NK-92 (cell line): ENCODE data around the gene IFNA7.
"Not testable (repeated sequence)": the region's sequence is repeated elsewhere in the genome, so short reads cannot be mapped to it uniquely, and the experiment has no call there.

Experiments used
- DNase-seq: peaks from one replicate; lab custom pipeline; 2025; ENCODE audit not compliant: unreplicated experiment; lab: John Stamatoyannopoulos, UW

Gene IFNA7

DNA sequence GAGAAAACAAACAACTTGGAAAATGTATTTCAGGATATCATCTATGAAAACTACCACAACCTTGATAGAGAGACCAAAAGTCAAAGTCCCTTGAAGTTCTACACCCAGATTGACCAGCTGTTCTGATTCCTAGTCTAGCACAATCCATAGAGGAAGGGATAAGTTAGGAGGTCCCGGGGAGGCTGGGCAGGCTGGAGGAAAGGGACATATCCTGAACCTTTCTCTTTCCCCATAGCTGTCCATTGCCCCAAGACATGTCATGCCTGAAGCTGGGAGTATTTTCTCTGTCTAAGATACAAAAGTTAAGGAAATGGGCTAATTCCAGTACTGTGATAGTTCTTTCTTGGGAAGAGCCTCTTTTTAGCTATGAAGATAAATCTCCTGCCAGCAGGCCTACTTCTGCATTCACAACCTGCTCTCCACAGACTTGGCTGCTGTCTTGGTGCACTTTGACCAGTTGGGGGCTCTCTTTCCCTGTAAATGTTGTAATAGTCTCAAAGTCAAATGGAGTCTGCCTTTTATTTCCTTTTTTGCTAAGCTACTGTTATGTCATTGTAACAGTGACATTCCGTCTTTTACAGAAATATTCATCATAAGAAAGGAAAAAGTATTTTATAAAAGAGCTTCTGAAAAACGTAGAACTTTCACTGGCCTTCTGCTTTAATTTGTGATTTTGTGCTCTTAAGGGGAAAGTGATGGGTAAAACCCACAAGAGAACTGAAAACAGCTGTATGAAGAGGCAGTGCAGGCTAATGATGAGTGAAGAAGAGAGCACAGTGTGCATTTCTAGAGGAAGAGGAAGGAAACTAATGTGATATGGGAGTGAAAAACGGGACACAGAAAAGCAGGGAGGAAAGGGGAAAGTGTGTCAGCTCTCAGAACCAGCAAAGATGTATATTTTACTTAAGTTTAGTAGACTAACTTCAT is 18.9 kb downstream of the IFNA7 start:
- DNase-seq, result not testable (repeated sequence)

GRCh38 chr9:21174671-21175070 is 27.3 kb downstream of the IFNA7 start:
- no peak for DNase-seq

- DNase-seq, result no peak
Measured at GRCh38 chr9:21172156-21172555, 29.8 kb downstream of the IFNA7 start.

- DNase-seq, result no peak
Measured at GRCh38 chr9:21171351-21171750, 30.7 kb downstream of the IFNA7 start.

GRCh38 chr9:21166560-21166959 is 35.4 kb downstream of the IFNA7 start, which contains the start of gene IFNA21:
Gene IFNA21 (minus strand): TSS chr9:21166660. CDS start chr9:21166612, 48 bp downstream.
- DNase-seq, result not testable (repeated sequence)

- DNase-seq, result no peak
Measured at GRCh38 chr9:21165516-21165915, 36.5 kb downstream of the IFNA7 start.

GRCh38 chr9:21160178-21160577 is 41.8 kb downstream of the IFNA7 start:
- no peak for DNase-seq

DNA sequence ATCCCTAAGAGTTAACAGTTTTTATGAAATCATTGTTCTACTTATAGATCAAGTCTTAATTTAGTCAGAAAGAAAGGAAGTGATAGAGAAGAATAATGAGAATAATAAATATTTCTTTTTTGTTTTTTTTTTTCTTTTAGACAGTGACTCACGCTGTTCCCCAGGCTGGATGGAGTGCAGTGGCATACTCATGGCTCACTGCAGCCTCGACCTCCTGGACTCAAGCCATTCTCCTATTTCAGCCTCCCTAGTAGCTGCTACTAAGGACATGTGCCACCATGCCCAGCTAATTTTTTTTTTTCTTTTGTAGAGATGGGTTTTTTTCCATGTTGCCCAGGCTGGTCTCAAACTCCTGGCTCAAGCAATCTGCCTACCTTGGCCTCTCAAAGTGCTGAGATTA is 46.5 kb downstream of the IFNA7 start:
- no peak for DNase-seq

GRCh38 chr9:21154018-21154608 is 47.9 kb downstream of the IFNA7 start:
- no peak for DNase-seq

DNA sequence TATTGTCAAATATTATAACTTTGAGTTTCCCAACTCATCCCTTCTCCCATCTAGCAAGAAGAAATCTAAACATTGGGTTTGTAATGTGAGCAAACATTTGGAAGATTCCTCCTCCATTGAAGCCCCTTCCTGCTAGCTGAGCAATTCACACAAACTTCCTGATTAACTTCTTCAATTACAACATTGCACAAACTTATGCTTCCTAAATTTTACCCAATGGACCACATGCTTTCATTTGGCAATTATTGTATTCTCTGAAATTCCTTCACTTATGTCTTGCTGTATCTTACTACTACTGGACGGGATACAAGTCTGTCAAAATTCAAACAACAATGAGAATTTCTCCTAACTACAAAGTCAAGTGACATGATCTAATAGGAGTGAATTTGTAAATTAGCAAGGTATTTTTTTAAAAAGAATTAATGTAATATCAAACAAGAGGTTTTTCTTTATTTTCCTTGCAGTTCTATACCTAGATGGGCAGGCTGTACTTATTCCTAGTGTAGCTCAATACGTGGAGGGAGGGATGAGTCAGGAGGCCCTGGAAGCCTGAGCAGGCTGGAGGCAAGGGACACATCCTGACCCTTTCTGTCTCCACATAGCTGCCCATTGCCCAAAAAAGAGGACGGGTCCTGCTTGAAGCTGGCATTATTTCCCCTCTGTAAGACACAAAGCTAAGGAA is 48.5 kb downstream of the IFNA7 start:
- no peak for DNase-seq
